DND-41 (cell line): ENCODE results near the gene ARHGAP4.

Experiments
- ATAC-seq: fragments of 200-7000 bp; cut with Tn5 transposase; 3 replicates; pipeline ENCODE4 v1.9.1; 2021; ENCODE audit warnings: low read depth; ENCODE audit not compliant: insufficient read depth
- DNase-seq: peaks from one replicate; pipeline ENCODE4 v3.0.0-alpha.2; 2020
- H2AFZ ChIP-seq: 2 replicates; pipeline ENCODE4 v1.6.0; 2012; ENCODE audit warnings: low read depth, low read length
- H3K27ac ChIP-seq: 2 replicates; pipeline ENCODE4 v1.5.1; 2012; ENCODE audit warnings: low read length, inconsistent platforms
- H3K27me3 ChIP-seq: fragments of 200-600 bp; sonication (generic); 2 replicates; pipeline ENCODE4 v1.6.0; 2012; ENCODE audit warnings: low read length, mild to moderate bottlenecking, inconsistent platforms; ENCODE audit not compliant: insufficient read depth, poor library complexity
- H3K36me3 ChIP-seq: 2 replicates; pipeline ENCODE4 v1.5.1; 2012; ENCODE audit warnings: low read length, inconsistent platforms; ENCODE audit not compliant: insufficient read depth
- H3K4me1 ChIP-seq: 2 replicates; pipeline ENCODE4 v1.5.1; 2012; ENCODE audit warnings: mild to moderate bottlenecking, low read length; ENCODE audit not compliant: insufficient read depth
- H3K4me2 ChIP-seq: 2 replicates; pipeline ENCODE4 v1.6.0; 2012; ENCODE audit warnings: mild to moderate bottlenecking, moderate library complexity, low read length, inconsistent platforms; ENCODE audit not compliant: insufficient read depth
- H3K4me3 ChIP-seq, 2 experiments: fragments of 200-600 bp in 1 of 2; shearing (Covaris generic) in 1 of 2; 2 replicates each; pipeline ENCODE4 v1.5.1; 2012 to 2016; ENCODE audit warnings: inconsistent platforms in 2 of 2, low read length in 2 of 2, mild to moderate bottlenecking in 2 of 2, low read depth in 1 of 2, moderate library complexity in 1 of 2
- H3K79me2 ChIP-seq: 2 replicates; pipeline ENCODE4 v1.6.0; 2012; ENCODE audit warnings: low read length, inconsistent platforms; ENCODE audit not compliant: insufficient read depth
- H3K9ac ChIP-seq: 2 replicates; pipeline ENCODE4 v1.6.0; 2012; ENCODE audit warnings: low read depth, mild to moderate bottlenecking, inconsistent platforms, low read length, moderate library complexity
- H3K9me3 ChIP-seq: 2 replicates; pipeline ENCODE4 v1.5.1; 2012; ENCODE audit warnings: low read length, moderate library complexity, mild to moderate bottlenecking, inconsistent platforms; ENCODE audit not compliant: insufficient read depth, severe bottlenecking
- H4K20me1 ChIP-seq: 2 replicates; pipeline ENCODE4 v1.6.0; 2012; ENCODE audit warnings: low read length; ENCODE audit not compliant: insufficient read depth
- EZH2 ChIP-seq: IDR thresholded peaks from 3 replicates; pipeline ENCODE4 v1.6.1; 2012; ENCODE audit warnings: borderline replicate concordance, low read depth, mild to moderate bottlenecking, moderate library complexity, low read length, inconsistent platforms; ENCODE audit not compliant: severe bottlenecking
- TF ChIP-seq, protein P1 (sequence below): IDR thresholded peaks from 2 replicates; pipeline ENCODE4 v1.5.1; 2012; ENCODE audit warnings: borderline replicate concordance, low read length, moderate library complexity, mild to moderate bottlenecking; ENCODE audit not compliant: poor library complexity, severe bottlenecking; ENCODE audit errors: extremely low read depth

The ARHGAP4 gene

DNA sequence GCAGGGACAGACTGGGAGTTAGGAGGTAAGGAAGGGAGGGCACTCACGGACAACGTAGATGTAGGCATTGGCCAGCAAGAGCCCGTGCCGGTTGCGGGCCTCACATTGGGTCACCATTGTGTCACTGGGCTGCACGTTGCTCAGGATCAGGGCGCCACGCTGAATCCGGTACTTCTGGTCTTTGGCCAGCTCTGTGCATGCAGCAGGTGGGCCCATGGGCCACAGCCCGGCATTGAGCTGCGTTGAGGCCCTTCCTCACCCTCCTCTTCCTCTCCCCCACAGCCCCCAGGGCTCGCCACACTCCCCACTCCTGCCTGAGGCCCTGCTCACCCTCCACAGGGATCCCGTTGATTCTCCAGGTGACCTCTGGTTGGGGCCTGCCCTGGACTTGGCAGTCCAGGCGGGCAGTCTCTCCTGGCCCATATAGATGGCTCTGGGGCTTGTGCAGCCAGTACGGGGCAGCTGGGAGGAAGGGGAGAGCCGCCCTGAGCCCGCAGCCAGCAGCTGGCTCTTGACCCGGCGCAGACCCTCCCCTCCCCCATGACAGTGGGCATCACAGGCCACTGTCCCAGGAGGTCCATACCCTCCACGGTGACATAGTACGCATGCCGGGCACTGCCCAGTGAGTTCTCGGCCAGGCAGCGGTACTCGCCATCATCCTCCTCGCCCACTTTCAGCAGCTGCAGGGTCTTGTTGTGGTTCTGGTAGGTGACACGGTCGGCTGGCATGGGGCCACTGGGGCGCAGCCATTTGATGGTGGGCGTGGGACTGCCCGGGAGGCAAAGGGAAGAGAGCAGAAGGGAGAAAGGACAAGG is 56.4 kb downstream of the ARHGAP4 start:
- H3K4me3 ChIP-seq: no peak overlapping the region
- no peak overlapping the region for H3K9ac ChIP-seq
- H3K36me3 ChIP-seq: no peaks in the 10 kb centered on the region
- no peak for ATAC-seq
- no peaks in the 10 kb centered on the region for H3K4me1 ChIP-seq
- DNase-seq: no peak
- no peak overlapping the region for H3K27ac ChIP-seq
- 0 out of 2 replicates have a peak, but pooled peaks cover under 1% of the 10 kb centered on the region for H4K20me1 ChIP-seq
- no peaks in the 10 kb centered on the region for H3K27me3 ChIP-seq
- TF ChIP-seq, protein P1, sequence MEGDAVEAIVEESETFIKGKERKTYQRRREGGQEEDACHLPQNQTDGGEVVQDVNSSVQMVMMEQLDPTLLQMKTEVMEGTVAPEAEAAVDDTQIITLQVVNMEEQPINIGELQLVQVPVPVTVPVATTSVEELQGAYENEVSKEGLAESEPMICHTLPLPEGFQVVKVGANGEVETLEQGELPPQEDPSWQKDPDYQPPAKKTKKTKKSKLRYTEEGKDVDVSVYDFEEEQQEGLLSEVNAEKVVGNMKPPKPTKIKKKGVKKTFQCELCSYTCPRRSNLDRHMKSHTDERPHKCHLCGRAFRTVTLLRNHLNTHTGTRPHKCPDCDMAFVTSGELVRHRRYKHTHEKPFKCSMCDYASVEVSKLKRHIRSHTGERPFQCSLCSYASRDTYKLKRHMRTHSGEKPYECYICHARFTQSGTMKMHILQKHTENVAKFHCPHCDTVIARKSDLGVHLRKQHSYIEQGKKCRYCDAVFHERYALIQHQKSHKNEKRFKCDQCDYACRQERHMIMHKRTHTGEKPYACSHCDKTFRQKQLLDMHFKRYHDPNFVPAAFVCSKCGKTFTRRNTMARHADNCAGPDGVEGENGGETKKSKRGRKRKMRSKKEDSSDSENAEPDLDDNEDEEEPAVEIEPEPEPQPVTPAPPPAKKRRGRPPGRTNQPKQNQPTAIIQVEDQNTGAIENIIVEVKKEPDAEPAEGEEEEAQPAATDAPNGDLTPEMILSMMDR: no peak
- no peak for TF ChIP-seq EZH2
- no peaks in the 10 kb centered on the region for H3K79me2 ChIP-seq
- H3K4me2 ChIP-seq: no peak overlapping the region
- H2AFZ ChIP-seq: no peak overlapping the region
- H3K9me3 ChIP-seq: no peaks in the 10 kb centered on the region

DNA sequence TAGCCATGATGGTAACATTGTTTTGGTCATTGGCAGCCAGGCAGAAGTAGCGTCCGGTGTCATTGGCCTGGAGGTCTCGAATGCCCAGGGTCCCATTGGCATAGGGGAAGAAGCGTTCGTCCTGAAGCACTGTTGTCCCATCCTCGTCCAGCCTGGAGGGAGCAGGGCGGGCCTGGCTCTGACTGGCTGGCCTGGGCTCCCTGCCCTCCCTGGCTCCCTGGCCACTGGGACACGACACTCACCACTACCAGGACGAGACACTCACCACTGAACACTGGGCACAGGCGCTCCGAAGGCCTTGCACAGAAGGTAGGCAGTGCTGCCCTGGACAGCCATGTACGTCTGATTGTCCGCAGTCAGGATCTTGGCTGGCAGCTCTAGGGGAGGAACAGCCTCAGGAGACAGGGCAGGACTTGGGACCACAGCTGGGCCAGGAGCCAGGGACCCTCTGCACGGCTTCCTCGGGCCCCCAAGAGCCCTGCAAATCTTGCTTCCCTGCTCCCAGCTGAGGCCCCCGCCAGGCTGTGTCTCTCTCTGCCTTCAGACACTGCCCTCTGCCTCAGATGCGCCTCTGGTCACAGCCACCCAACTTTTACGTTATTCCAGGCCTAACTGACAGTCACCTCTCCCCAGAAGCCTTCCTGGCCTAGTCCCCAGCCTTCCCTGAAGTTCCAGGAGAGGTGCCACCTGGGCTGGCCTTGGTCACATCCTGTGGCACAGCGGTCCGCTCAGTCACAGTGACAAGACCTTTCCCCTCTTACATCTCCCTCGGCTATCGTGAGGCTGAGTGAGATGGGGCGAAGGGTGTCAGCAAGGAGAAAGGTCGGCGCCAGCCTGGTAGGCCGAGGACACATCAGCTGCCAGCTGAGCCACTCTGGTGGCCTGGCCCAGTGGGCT is 57.2 kb downstream of the ARHGAP4 start:
- Histone ChIP-seq H2AFZ (no peak overlapping the region), H3K4me1 (no peaks in the 10 kb centered on the region), H3K27me3 (no peaks in the 10 kb centered on the region), H4K20me1 (no peaks in the 10 kb centered on the region), H3K36me3 (no peaks in the 10 kb centered on the region), H3K9me3 (no peaks in the 10 kb centered on the region), H3K4me2 (no peak overlapping the region), H3K27ac (no peak overlapping the region), H3K4me3 (no peak overlapping the region), H3K79me2 (no peaks in the 10 kb centered on the region), H3K9ac (no peak overlapping the region)
- DNase-seq (no peak), ATAC-seq (no peak)
- TF ChIP-seq, protein P1: no peak
- no peak for TF ChIP-seq EZH2

DNA sequence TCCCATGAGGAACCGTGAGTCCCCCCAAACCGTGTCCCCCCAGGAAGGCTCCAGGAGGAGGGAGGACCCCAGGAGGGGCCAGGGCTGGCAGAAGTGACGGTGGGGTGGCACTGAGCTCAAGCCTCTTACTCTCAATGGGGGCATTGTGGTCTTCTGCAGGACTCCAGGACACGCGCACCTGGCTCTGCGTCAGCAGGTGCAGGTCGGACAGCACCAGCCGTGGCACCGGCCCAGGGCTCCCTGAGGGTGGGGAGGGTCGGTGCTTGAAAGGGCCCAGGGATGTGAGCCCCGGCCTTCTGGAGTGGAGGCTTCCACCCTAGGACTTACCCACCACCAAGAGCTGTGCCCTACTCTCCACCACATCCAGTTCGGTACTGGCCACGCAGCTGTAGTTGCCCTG is 58.4 kb downstream of the ARHGAP4 start:
- no peak overlapping the region for H3K9ac ChIP-seq
- TF ChIP-seq EZH2: no peak
- TF ChIP-seq, protein P1: no peak
- H3K36me3 ChIP-seq: no peaks in the 10 kb centered on the region
- H3K4me2 ChIP-seq: no peak overlapping the region
- H2AFZ ChIP-seq: no peak overlapping the region
- H3K79me2 ChIP-seq: no peaks in the 10 kb centered on the region
- H3K4me1 ChIP-seq: no peaks in the 10 kb centered on the region
- no peaks in the 10 kb centered on the region for H4K20me1 ChIP-seq
- ATAC-seq: no peak
- H3K27ac ChIP-seq: no peak overlapping the region
- no peak overlapping the region for H3K4me3 ChIP-seq
- no peaks in the 10 kb centered on the region for H3K9me3 ChIP-seq
- H3K27me3 ChIP-seq: no peaks in the 10 kb centered on the region
- no peak for DNase-seq
